NCI-H2081 treated with DMSO at 0.1 percent for 48 hours (cell line): Measurements from ENCODE around the gene AOC2.
"Not testable (repeated sequence)": the region's sequence is repeated elsewhere in the genome, so short reads cannot be mapped to it uniquely, and the experiment has no call there.

Source experiments
- DNase-seq: peaks from one replicate; lab custom pipeline; 2025; lab: John Stamatoyannopoulos, UW

AOC2 gene

DNA sequence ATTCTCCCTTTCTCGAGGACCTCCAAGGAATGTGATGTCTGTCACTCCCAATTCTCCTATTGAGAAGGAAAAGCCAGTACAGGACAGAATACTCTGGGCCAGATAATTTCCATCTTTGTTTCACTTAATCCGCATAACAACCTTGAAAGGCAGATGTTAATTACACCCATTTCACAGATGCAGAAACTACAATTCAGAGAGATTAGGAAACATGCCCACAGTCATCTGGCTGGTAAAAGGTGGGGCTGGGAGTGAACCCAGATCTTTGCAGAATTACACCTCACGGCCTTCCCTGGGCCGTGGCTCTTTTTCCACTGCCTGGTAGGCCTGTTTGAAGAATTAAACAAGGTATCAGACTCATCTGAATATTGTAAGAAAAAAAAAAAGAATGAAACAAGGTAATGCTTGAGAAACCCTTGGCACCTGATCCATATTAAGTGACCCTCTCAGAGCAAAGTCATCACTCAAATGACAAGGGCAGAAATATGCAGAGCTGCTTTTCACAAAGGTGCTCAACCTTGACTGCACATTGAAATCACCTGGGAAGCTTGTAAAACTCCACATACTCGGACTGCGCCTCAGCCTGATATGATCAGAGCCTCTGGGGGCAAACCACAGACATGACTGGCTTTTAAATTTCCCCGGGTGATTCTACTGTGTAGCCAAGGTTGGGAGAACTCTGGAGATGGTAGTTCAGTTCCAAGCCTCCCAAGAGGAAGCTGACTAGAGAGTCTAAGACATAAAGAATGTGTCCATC, 39.6 kb downstream of the AOC2 start:
- no peak for DNase-seq

DNA sequence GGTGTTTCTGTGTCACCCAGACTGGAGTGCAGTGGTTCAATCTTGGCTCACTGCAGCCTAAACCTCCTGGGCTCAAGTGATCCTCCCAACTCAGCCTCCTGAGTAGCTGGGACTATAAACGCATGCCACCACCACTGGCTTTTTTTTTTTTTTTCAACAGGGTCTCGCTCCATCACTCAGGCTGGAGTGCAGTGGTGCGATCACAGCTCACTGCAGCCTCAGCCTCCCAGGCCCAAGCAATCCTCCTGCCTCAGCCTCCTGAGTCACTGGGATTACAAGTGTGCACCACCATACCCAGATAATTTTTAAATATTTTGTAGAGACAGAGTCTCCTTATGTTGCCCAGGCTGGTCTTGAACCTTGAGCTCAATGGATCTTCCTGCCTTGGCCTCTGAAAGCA, 41.4 kb downstream of the AOC2 start:
- not testable (repeated sequence) for DNase-seq

DNA sequence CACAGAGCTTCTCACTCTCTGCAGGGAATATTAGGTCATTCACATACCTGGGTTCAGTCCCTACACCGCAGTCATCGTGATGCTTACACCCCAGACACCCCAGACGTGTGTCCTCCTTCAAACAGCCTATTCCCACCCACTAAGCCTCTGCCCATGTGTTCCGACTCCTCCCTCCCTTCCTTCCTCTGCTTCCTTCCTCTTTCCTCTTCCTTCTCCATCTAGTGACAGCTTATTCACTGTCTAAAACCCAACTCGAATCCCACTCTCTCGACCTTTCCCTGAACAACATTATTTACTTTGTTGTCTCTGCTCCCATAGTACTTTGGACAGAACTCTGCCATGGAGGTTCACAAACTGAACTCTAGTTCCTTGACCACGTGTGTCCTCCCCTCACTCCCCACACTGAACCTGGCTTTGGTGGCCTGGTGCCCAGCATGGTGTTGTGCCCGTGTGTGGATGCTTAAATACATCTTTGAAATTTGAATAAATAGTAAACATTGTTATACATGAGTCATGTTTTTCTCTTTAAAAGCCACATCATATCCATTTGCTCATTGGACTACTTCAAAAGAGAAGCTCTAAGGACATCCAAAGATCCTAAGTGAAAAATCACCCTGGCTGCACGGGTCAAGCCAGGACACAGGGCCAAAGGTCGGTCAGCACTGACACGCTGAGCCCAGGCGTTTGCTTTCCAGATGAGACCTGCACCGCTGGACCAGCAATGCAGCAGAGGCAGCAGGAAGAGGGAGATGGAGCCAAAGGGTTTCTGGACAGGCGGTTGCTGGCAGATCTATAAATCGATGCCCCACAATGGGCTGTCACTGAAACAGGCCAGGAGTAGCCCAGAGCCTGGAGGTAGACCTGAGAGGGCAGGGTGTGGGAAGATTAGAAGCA, 42.1 kb downstream of the AOC2 start:
- DNase-seq, result no peak

DNA sequence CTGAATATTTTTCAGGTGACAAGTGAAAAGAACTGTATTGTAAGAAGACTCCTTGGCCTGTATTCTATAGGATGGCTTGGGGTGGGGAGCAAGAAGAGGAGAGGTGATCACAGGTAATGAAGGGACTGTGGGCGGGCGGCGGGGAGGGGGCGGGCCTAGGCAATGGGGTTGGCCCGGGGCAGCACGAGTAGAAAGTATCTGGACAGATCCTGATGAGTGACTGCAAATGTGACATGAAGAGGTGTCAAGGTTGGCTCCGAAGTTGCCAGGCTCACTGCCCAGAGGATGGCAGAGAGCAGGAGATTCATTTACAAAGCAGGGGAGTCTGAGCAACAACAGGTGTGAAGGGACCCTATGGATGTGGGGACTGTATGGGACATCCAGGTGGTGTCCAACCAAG, 45.4 kb downstream of the AOC2 start:
- DNase-seq, result no peak

DNA sequence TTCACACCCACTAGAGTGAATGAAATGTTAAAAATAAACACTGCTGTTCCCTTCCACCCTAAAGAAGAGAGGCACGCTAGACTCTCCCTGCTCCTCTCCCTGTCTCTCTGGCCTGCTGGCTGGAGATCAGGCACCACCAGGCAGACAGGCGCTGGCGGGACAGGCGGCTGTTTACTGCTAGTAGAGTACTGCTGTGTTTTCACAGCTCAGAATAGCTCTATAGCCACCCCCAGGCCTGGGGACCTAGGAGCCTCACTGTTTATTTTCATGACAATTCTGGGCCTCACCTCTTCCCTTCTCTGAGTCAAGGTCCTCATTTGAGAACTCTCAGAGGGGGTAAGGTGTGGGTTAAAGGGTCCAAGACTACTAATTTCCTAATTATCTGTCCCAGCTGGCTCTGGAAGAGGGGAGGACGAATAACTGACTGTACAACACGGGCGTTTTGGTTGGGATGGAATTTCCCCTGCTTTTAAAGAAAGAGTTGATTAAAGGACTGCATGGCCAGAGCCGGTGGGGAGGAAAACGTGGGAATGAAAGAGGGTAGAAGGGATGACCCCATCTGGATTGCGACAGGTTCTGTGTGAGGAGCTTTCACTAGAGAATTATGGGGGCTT, 47.3 kb downstream of the AOC2 start:
- DNase-seq, result no peak

DNA sequence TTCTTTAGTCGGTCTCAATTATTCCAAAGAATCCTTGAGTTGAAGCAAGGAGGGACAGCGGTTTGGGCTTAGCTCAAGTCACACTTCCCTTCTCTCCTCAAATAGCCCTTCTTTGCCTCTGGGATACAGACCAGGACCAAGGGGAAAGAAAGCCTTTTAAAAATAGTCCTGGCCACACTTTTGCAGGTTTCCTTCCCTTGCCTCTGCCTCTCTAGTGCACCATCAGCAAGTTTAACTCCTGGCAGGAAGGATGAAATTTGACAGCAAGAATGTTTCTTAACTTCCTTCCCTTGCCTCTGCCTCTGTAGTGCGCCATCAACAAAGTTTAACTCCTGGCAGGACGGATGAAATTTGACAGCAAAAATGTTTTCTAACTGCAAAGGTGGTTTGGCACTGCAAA, 49.0 kb downstream of the AOC2 start:
- no peak for DNase-seq

DNA sequence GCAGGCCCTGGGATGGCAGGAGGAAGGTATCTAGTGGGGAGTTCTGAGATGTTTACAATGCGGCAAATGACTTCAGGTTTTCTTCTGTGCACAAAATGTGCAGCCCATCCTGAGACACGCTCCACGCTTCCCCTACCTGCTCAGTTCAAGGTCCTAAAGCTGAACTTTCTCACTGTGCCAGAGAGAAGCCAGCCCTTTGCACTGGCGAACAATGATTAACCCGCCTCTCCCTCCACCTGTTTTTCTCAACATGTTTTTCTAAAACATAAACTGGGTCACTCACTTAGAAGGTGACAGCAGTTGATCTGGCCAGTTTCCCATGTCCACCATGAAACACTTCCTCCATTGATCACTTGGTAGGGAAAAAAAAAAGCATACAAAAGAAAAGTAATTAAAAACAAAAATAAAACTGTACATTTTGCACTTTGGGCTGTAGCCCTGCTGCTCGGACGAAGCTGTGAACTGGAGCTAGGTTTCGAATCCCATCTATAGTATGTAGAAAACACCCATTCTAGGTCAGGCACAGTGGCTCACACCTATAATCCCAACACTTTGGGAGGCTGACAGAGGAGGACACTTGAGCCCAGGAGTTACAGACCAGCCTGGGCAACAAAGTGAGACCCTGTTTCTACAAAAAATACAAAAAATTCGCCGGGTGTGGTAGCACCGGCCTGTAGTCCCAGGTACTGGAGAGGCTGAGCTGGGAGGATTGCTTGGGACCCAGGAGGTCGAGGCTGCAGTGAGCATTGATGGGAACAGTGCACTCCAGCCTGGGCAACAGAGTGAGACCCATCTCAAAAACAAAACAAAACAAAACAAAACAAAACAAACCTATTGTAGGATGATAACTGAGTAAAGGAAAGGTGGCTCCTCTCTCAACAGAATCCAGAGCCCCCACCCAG, 50.2 kb downstream of the AOC2 start:
- no peak for DNase-seq

DNA sequence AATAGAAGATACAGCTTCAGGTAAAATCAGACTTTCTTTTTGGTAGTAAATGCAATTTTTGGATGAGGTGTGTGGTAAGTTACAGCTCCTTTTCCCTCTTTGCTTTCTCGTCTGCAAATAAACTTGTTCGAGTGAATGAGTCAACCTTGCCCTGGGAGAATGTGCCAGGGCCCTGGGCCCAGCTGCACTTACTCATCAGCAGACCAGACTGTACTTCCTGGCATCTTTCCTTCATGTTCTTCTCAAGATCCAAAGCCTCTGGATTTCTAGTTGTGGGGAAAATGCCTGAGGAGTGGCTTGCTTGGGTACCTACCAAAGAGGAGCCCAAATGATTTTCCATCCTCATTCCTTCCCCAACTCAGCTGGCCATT, 50.8 kb downstream of the AOC2 start:
- DNase-seq, result no peak

DNA sequence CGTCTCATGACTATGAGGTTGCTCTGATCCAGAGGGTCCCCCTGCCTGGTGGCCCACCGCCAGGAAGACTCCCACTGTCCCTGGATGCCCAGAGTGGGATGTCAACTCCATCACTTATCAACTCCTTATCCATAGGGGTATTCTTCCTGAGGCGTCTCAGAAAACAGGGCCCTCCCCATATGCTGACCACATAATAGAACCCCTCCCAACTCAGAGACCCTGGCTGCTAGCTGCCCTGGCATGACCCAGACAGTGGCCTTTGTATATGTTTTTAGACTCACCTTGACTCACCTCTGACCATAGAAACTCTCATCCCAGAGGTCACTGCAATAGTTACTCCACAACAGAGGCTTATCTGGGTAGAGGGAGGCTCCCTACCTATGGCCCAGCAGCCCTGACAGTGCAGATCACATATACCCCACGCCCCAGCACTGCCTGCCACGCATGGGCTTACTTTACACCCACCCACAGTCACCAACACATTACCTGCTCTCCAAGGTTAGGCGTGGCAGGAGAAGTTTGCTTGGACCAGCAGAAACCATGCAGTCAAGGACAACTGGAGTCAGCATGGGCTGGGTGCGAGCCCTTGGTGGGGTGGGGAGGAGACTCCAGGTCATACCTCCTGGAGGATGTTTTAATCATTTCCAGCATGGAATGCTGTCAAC, 53.9 kb downstream of the AOC2 start:
- DNase-seq, result no peak

DNA sequence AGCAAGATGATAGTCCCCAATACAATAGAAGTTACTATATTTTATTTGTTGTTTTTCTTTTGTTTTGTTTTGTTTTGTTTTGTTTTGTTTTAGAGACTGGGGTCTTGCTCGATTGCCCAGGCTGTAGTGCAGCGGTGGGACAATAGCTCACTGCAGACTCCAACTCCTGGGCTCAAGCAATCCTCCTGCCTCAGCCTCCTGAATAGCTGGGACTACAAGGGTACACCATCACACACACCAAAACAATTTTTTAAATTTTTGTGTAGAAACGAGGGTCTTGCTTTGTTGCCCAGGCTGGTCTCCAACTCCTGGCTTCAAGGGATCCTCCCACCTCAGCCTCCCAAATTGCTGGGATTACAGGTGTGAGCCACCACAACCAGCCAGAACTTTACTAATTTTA, 55.6 kb downstream of the AOC2 start:
- DNase-seq, result not testable (repeated sequence)
